T47D (cell line): Measurements from ENCODE around the gene SIVA1.

Experiments
- DNase-seq, 2 experiments: peaks; one replicate each; pipeline versions ENCODE4 v3.0.0 to v3.0.0-alpha.2; 2011 to 2012; ENCODE audit warnings: low read depth in 1 of 2, low spot score in 1 of 2
- JUND ChIP-seq: IDR thresholded peaks from 2 replicates; pipeline ENCODE4 v1.6.1; 2012; ENCODE audit warnings: low read depth
- in situ Hi-C: cut with HindIII; loops from 2 replicates; pipeline ENCODE4 v1.10.0; 2016; ENCODE audit warnings: low sequenced_read_pairs, low pct_unique_long_range_greater_than_20kb

Gene SIVA1

GRCh38 chr14:104767634-104767918 is 14.6 kb downstream of the SIVA1 start:
- in situ Hi-C loops: no loop called here
- DNase-seq: no peak
- TF ChIP-seq JUND: no peak

GRCh38 chr14:104768437-104769323 is 15.7 kb downstream of the SIVA1 start:
- peak; percentile 84 to 90 for DNase-seq
- no peak for TF ChIP-seq JUND
- in situ Hi-C loops: no loop called here

DNA sequence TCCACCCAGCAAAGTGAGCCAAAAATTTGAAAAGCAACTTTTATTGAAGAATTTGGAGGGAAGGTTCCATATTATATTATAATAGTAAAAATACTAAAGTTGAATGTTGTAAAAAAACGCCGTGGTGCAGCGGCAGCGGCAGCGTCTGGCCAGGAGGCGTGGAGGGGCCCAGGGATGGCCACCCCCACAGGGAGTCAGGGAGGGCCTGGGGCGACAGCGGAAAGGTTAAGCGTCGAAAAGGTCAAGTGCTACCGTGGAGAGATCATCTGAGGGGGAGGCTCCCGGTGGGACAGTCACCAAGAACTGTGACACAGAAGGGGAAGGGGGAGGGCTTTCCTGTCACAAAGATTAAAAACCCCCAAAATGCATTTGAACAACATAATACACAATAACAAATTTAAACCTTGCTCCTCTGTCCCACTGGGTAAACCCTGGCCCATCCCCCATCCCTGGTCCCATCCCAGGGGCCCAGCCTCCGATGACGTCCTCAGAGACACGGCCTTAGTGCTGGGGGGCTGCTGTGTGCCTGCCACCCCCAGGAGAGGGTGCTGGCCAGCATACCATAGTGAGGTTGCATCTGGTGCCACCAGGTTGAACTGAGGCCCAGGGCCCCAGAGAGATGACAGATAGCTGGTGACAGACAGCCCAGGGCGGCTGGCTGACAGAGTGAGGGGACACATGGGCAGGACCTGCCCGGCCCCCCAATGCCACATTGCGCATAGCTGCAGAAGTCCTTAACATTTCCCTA is 16.6 kb downstream of the SIVA1 start:
- in situ Hi-C loops: no loop called here
- TF ChIP-seq JUND: no peak
- DNase-seq: no peak

DNA sequence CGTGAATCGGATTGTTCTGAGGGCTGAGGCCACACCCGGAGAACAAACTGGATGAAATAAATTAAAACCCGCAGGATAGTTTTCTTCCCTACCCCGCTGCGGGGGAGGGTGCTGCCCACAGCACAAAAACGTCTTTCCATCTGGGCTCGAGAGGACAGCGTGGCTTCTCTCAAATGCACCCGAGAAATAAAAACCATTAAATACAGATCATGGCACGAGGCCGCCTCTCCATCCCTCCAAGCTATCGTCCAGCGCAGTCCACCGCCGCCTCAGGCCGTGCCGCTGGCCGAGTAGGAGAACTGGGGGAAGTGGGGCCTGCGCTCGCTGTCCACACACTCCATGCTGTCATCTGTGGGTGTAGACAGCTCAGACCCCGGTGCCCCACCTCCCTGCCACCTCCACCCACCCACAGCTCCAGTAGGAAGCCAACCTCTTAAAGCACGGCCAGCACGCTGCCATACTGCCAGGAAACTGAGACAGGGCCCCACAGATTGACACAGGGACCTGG is 17.2 kb downstream of the SIVA1 start:
- TF ChIP-seq JUND: no peak
- in situ Hi-C loops: no loop called here
- no peak for DNase-seq

DNA sequence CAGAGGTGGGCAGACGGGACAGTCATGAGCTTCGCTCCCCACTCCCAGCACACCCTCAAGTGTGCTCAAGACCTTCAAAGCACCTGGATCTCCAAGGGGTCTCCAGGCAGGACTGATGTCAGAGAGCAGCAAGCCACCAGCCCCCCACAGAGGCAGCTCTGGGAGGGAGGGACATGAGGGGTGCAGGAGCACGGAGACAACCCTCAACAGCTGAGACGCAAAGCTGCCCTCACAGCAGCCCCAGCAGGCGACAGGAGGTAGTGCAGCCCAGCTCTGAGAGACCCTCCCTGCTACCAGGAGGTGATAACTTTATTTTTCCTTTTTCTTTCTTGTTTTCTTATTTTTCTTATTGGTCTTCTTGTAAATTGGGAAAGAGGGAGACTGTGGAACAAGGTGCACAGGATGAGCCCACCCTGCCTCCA is 17.9 kb downstream of the SIVA1 start:
- DNase-seq: no peak
- in situ Hi-C loops: no loop called here
- TF ChIP-seq JUND: no peak

DNA sequence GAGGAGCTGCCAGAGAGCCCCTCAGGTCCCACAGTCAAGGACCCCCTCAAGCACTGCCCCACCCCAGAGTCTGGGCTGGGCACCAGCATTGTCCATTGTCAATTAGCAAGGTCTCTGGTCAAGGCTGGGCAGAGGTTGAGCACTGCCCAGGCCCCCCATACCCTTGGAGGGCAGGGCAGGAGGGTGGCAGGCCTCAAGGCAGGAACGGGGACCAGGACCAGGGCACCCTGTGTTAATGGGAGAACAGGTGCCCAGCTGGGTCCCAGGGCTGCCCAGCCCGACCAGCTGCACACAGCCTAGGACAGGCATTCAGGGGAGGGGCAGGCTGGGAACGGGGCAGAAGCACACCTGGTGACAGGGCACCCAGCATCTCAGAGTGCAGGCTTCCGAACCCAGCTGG is 18.4 kb downstream of the SIVA1 start:
- no peak for TF ChIP-seq JUND
- in situ Hi-C loops: no loop called here
- no peak for DNase-seq

- in situ Hi-C loops: no loop called here
- no peak for TF ChIP-seq JUND
- DNase-seq: peak in 1 of 2 experiments; percentile 56
These were observed 19.2 kb downstream of the SIVA1 start for GRCh38 chr14:104771918-104772706.

DNA sequence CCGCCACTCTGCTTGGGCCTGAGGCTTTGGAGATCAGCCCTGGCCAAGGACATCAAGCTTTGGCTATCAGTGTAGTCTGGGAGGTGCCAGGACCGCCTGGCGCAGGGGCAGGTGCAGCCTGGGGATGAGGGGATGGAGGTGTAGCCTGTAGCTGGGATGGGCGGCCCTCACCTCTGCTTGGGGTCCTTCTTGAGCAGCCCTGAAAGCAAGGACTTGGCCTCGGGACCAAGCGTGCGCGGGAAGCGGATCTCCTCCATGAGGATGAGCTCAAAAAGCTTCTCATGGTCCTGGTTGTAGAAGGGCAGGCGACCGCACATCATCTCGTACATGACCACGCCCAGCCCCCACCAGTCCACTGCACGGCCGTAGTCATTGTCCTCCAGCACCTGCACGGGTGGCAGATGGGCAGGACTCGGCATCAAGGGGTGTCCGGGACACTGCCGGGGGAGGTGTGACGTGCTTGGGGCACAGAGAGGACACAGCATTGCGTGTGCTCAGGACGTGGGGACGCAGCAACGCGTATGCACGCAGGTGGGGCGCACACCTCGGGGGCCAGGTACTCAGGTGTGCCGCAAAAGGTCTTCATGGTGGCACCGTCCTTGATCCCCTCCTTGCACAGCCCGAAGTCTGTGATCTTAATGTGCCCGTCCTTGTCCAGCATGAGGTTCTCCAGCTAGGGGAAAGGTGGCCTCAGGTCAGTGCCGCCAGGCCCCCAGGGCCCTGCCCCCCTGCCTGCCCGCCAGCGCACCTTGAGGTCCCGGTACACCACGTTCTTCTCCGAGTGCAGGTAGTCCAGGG is 20.0 kb downstream of the SIVA1 start:
- in situ Hi-C loops: no loop called here
- no peak for DNase-seq
- TF ChIP-seq JUND: no peak

DNA sequence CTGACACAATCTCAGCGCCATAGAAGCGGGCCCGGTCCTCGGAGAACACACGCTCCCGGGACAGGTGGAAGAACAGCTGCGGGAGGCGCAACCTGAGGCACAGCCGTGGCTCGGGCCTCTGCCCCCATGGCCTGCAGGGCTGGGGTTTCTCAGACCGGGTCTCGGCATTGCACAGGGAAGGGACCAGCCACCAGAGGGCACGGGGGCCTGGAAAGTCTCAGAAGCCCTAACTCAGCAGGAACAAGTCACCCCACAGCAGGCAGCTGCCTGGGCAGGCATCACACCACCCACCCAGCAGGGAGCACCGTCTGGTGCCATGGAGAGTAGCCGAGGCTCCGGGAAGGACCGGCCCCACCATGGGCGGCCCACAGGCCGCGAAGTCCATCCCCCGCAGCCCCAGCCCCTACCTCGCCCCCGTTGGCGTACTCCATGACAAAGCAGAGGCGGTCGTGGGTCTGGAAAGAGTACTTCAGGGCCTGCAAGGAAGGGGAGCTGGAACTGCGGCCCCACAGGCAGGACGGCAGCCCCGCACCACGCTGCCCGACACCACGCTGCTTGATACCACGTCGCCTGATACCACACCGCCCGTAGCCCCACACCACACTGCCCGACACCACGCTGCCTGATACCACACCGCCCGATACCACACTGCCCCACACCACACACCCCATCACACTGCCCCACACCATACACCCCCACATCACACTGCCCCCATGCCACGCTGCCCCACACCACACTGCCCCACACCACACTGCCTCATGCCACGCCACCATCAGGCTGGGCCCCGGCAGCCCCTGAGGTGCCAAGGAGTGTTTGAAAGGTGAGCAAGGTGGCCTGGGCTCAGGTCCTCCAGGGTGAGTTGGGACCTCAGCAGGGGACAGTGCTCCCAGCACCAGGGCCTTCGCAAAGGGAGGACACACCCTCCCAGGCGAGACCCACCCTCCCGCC is 20.8 kb downstream of the SIVA1 start:
- in situ Hi-C loops: no loop called here
- DNase-seq: no peak
- TF ChIP-seq JUND: no peak

GRCh38 chr14:104774453-104775072 is 21.6 kb downstream of the SIVA1 start:
- peak; percentile 82 to 91 for DNase-seq
- in situ Hi-C loops: no loop called here
- TF ChIP-seq JUND: no peak
